ENCODE measurements around the gene TLE2. TPM values are rescaled to one million over a fixed set of nuclear protein-coding genes. Genes with fewer than 3 reads are reported as not detected.
"Not testable (repeated sequence)": the region's sequence is repeated elsewhere in the genome, so short reads cannot be mapped to it uniquely, and the experiment has no call there.

TLE2 gene
- total RNA-seq, 3 donors from 2014 or later (not counting 1 experiment from before 2014, with no cell fraction given): 6.1 to 8.8 (median 8.2) TPM

DNA sequence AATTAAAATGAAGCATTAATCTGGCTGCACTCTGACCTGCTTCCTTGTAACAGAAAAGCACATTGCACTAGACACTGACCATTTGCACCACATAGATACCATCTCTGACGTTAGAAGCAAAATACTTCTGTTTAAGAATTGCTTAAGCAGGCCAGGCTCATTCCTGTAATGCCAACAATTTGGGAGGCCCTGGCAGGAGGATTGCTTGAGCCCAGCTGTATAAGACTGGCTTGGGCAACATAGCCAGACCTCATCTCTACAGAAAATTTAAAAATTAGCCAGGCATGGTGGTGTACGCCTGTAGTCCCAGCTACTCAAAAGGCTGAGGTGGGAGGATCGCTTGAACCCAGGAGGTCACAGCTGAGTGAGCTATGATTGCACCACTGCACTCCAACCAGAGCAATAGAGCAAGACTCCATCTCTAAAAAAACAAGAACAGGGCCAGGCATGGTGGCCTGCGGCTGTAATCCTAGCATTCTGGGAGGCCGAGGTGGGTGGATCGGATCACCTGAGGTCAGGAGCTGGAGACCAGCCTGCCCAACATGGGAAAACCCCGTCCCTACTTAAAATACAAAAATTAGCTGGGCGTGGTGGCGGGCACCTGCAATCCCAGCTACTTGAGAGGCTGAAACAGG, 58.8 kb downstream of the TLE2 start:
- no peak overlapping the region for H3K27ac ChIP-seq (ENCODE audit: low read length)
- Mint-ChIP-seq H3K4me1 (peaks cover 0 to 6% of the 10 kb centered on the region in 2 donors), H3K9me3 (no peaks in the 10 kb centered on the region), H3K27ac (no peak overlapping the region), H3K36me3 (no peaks in the 10 kb centered on the region), H3K4me3 (no peak overlapping the region), H3K27me3 (ENCODE audit: low read depth in 2 of 2) (peaks cover 0 to 5% of the 10 kb centered on the region in 2 donors)
- 79% methylated on average over 9 of the region's 9 CpGs for WGBS (ENCODE audit: insufficient coverage)
- TF ChIP-seq, protein P1, sequence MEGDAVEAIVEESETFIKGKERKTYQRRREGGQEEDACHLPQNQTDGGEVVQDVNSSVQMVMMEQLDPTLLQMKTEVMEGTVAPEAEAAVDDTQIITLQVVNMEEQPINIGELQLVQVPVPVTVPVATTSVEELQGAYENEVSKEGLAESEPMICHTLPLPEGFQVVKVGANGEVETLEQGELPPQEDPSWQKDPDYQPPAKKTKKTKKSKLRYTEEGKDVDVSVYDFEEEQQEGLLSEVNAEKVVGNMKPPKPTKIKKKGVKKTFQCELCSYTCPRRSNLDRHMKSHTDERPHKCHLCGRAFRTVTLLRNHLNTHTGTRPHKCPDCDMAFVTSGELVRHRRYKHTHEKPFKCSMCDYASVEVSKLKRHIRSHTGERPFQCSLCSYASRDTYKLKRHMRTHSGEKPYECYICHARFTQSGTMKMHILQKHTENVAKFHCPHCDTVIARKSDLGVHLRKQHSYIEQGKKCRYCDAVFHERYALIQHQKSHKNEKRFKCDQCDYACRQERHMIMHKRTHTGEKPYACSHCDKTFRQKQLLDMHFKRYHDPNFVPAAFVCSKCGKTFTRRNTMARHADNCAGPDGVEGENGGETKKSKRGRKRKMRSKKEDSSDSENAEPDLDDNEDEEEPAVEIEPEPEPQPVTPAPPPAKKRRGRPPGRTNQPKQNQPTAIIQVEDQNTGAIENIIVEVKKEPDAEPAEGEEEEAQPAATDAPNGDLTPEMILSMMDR (IDR thresholded peaks at IDR 0.05): no peak
- DNase-seq (no peak), ATAC-seq (no peak)
- no peak overlapping the region for H3K4me3 ChIP-seq (ENCODE audit: low read length)
- intact Hi-C loops (cut with micrococcal nuclease): loop anchor here (10.0 kb wide), 1 partner anchor 64 kb away; no protein-coding TSS in a partner anchor
- no peaks in the 10 kb centered on the region for H3K36me3 ChIP-seq (ENCODE audit: control insufficient read depth, insufficient read depth, low read length)
- peaks cover 4% of the 10 kb centered on the region for H3K4me1 ChIP-seq (ENCODE audit: control insufficient read depth, insufficient read depth, low read length)
- H3K9me3 ChIP-seq (ENCODE audit: control insufficient read depth, insufficient read depth, low read length): no peaks in the 10 kb centered on the region
- no peaks in the 10 kb centered on the region for H3K27me3 ChIP-seq (ENCODE audit: control insufficient read depth, insufficient read depth, low read length)

DNA sequence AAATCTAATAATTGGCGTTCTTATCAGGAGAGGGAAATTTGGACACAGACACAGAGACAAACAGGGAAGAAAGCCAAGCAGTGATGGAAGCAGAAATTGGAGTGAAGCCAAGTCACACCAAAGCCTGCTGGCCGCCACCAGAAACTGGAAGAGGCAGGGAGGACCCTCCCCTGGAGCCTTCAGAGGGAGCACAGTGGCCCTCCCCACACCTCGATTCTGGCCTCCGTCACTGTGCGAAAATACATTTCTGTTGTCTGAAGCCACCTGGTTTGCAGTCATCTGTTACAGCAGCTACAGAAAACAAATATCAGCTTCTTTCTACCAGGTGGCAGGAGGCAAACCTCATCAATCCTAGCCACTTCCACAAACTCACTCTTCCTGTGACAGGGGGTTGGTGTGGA, 60.0 kb downstream of the TLE2 start:
- no peaks in the 10 kb centered on the region for H3K9me3 ChIP-seq (ENCODE audit: control insufficient read depth, insufficient read depth, low read length)
- H3K4me1 ChIP-seq (ENCODE audit: control insufficient read depth, insufficient read depth, low read length): peaks cover 4% of the 10 kb centered on the region
- Mint-ChIP-seq H3K4me1 (peaks cover 0 to under 1% of the 10 kb centered on the region in 2 donors), H3K27ac (no peak overlapping the region), H3K9me3 (no peaks in the 10 kb centered on the region), H3K27me3 (ENCODE audit: low read depth in 2 of 2) (no peaks in the 10 kb centered on the region), H3K36me3 (no peaks in the 10 kb centered on the region), H3K4me3 (no peak overlapping the region)
- H3K27ac ChIP-seq (ENCODE audit: low read length): no peak overlapping the region
- DNase-seq (no peak), ATAC-seq (no peak)
- no peaks in the 10 kb centered on the region for H3K36me3 ChIP-seq (ENCODE audit: control insufficient read depth, insufficient read depth, low read length)
- H3K27me3 ChIP-seq (ENCODE audit: control insufficient read depth, insufficient read depth, low read length): no peaks in the 10 kb centered on the region
- whole genome bisulfite sequencing (ENCODE audit: insufficient coverage): 43% methylated on average over 5 of the region's 5 CpGs
- H3K4me3 ChIP-seq (ENCODE audit: low read length): no peak overlapping the region
- TF ChIP-seq, protein P1 (IDR thresholded peaks at IDR 0.05): no peak
- intact Hi-C loops (cut with micrococcal nuclease): no loop called here

DNA sequence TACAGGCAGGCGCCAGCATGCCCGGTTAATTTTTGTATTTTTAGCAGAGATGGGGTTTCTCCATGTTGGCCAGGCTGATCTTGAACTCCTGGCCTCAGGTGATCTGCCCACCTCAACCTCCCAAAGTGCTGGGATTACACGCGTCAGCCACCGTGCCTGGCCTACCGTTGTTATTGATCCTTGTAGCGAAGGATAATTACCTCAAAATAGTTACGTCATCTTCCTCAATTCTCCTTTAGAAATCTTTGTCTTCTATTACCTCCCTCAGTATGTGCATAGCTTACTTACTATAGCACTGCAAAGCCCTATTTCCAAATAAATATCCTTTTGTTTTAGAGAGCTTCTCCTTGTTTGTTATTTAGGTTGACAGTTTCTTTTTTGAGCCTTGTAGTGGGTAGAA, 61.1 kb downstream of the TLE2 start:
- Histone ChIP-seq H3K27me3 (ENCODE audit: control insufficient read depth, insufficient read depth, low read length) (no peaks in the 10 kb centered on the region), H3K27ac (ENCODE audit: low read length) (no peak overlapping the region), H3K4me1 (ENCODE audit: control insufficient read depth, insufficient read depth, low read length) (peaks cover 4% of the 10 kb centered on the region), H3K36me3 (ENCODE audit: control insufficient read depth, insufficient read depth, low read length) (no peaks in the 10 kb centered on the region), H3K4me3 (ENCODE audit: low read length) (no peak overlapping the region), H3K9me3 (ENCODE audit: control insufficient read depth, insufficient read depth, low read length) (no peaks in the 10 kb centered on the region)
- no peak overlapping the region for H3K4me3 Mint-ChIP-seq
- DNase-seq (no peak), ATAC-seq (no peak)
- H3K27ac Mint-ChIP-seq: no peak overlapping the region
- intact Hi-C loops (cut with micrococcal nuclease): no loop called here
- TF ChIP-seq, protein P1 (IDR thresholded peaks at IDR 0.05): no peak
- H3K36me3 Mint-ChIP-seq: no peaks in the 10 kb centered on the region
- no peaks in the 10 kb centered on the region for H3K27me3 Mint-ChIP-seq (ENCODE audit: low read depth in 2 of 2)
- WGBS (ENCODE audit: insufficient coverage): 89% methylated on average over 8 of the region's 8 CpGs
- no peaks in the 10 kb centered on the region for H3K9me3 Mint-ChIP-seq
- H3K4me1 Mint-ChIP-seq: no peaks in the 10 kb centered on the region

DNA sequence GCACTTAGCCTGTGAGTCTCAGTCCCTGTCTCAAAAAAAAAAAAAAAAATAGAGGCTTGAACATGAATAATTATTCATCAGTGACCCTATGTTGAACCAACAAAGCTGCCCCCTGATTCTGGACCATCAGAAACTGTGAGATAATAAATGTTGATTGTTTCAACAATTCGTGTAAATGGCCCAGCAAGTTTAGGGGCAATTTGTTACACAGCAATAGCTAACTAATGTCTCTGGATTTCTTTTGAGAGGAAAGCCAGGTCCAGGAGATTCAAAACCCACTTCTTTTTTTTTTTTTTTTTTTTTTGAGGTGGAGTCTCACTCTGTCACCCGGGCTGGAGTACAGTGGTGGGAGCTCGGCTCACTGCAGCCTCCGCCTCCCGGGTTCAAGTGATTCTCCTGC, 64.2 kb downstream of the TLE2 start:
- Histone ChIP-seq H3K36me3 (ENCODE audit: control insufficient read depth, insufficient read depth, low read length) (no peaks in the 10 kb centered on the region), H3K4me1 (ENCODE audit: control insufficient read depth, insufficient read depth, low read length) (peaks cover 9% of the 10 kb centered on the region), H3K27me3 (ENCODE audit: control insufficient read depth, insufficient read depth, low read length) (no peaks in the 10 kb centered on the region), H3K9me3 (ENCODE audit: control insufficient read depth, insufficient read depth, low read length) (no peaks in the 10 kb centered on the region), H3K27ac (ENCODE audit: low read length) (no peak overlapping the region), H3K4me3 (ENCODE audit: low read length) (no peak overlapping the region)
- no peak for ATAC-seq
- Mint-ChIP-seq H3K27me3 (ENCODE audit: low read depth in 2 of 2) (no peaks in the 10 kb centered on the region), H3K27ac (no peak overlapping the region), H3K4me3 (no peak overlapping the region), H3K9me3 (no peaks in the 10 kb centered on the region), H3K4me1 (no peaks in the 10 kb centered on the region), H3K36me3 (no peaks in the 10 kb centered on the region)
- intact Hi-C loops (cut with micrococcal nuclease): no loop called here
- no peak for DNase-seq
- TF ChIP-seq, protein P1 (IDR thresholded peaks at IDR 0.05): no peak
- 93% methylated on average over 5 of the region's 5 CpGs for WGBS (ENCODE audit: insufficient coverage)

DNA sequence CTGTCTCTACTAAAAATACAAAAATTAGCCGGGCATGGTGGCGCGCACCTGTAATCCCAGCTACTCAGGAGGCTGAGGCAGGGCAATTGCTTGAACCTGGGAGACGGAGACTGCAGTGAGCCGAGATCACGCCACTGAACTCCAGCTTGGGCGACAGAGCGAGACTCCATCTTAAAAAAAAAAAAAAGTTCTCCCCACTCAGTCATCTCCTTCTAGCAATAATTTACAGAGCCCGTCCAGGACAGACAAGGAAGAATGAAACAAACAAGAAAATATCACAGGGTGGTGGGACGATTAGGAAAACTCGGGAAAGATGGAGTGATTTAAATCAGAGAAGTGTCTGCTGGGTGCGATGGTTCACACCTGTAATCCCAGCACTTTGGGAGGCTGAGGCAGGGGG, 65.4 kb downstream of the TLE2 start:
- DNase-seq; H3K4me3 ChIP-seq (ENCODE audit: low read length); H3K4me1 Mint-ChIP-seq; H3K27ac ChIP-seq (ENCODE audit: low read length); H3K27ac Mint-ChIP-seq; H3K4me1 ChIP-seq (ENCODE audit: control insufficient read depth, insufficient read depth, low read length); H3K27me3 Mint-ChIP-seq (ENCODE audit: low read depth in 2 of 2); intact Hi-C loops (cut with micrococcal nuclease); H3K9me3 Mint-ChIP-seq; H3K4me3 Mint-ChIP-seq; H3K27me3 ChIP-seq (ENCODE audit: control insufficient read depth, insufficient read depth, low read length); H3K36me3 ChIP-seq (ENCODE audit: control insufficient read depth, insufficient read depth, low read length); H3K36me3 Mint-ChIP-seq; ATAC-seq; H3K9me3 ChIP-seq (ENCODE audit: control insufficient read depth, insufficient read depth, low read length): not testable (repeated sequence)
- WGBS (ENCODE audit: insufficient coverage): 90% methylated on average over 11 of the region's 12 CpGs
